Lung (tissue), 16 donors: ENCODE results near the gene PAK2. TPM values are rescaled to one million over a fixed set of nuclear protein-coding genes. Genes with fewer than 3 reads are reported as not detected.

Source experiments
- ATAC-seq: fragments of 200-7000 bp; cut with Tn5 transposase; one replicate; pipeline ENCODE4 v1.9.1; 2020; ENCODE audit warnings: moderate number of reproducible peaks; ENCODE audit not compliant: insufficient read depth, low FRiP score
- DNase-seq, 3 donors: peaks; one replicate each; pipeline ENCODE4 v3.0.0-alpha.2; 2013 to 2017
- H3K27ac ChIP-seq, 2 donors: one replicate each; pipeline ENCODE4 v1.5.1; 2013; ENCODE audit warnings: mild to moderate bottlenecking in 2 of 2, moderate library complexity in 2 of 2, control low read depth in 1 of 2, inconsistent platforms in 1 of 2, low read depth in 1 of 2, low read length in 1 of 2
- H3K27me3 ChIP-seq, 3 donors: one replicate each; pipeline ENCODE4 v1.5.1; 2013; ENCODE audit warnings: low read length in 2 of 3; ENCODE audit not compliant: control insufficient read depth in 3 of 3, insufficient read depth in 3 of 3
- H3K36me3 ChIP-seq, 4 donors: one replicate each; pipeline ENCODE4 v1.5.1; 2013; ENCODE audit warnings: low read length in 4 of 4, mild to moderate bottlenecking in 1 of 4, moderate library complexity in 1 of 4; ENCODE audit not compliant: control insufficient read depth in 4 of 4, insufficient read depth in 4 of 4
- H3K4me1 ChIP-seq, 5 donors: one replicate each; pipeline ENCODE4 v1.5.1; 2013; ENCODE audit warnings: low read length in 5 of 5, mild to moderate bottlenecking in 2 of 5, moderate library complexity in 1 of 5; ENCODE audit not compliant: control insufficient read depth in 5 of 5, insufficient read depth in 5 of 5
- H3K4me3 ChIP-seq: one replicate; pipeline ENCODE4 v1.5.1; 2013; ENCODE audit warnings: mild to moderate bottlenecking, control low read depth, moderate library complexity
- H3K9ac ChIP-seq, 2 donors: one replicate each; pipeline ENCODE4 v1.5.1; 2013; ENCODE audit warnings: low read length in 2 of 2, control low read depth in 1 of 2; ENCODE audit not compliant: insufficient read depth in 1 of 2
- H3K9me3 ChIP-seq, 4 donors: one replicate each; pipeline ENCODE4 v1.5.1; 2013; ENCODE audit warnings: low read length in 3 of 4, mild to moderate bottlenecking in 1 of 4, moderate library complexity in 1 of 4; ENCODE audit not compliant: control insufficient read depth in 4 of 4, insufficient read depth in 3 of 4
- CTCF ChIP-seq: IDR thresholded peaks from 2 replicates; pipeline ENCODE4 v1.5.1; 2012; ENCODE audit warnings: mild to moderate bottlenecking; ENCODE audit errors: control extremely low read depth, extremely low read depth
- WGBS, 2 donors: extraction: QIAGEN DNeasy Blood & Tissue Kit; methylation state at CpG; one replicate each; pipeline ENCODE4 v1.1.7; 2013; 5-methylcytosine and 5-hydroxymethylcytosine counted together
- long read RNA-seq, 5 donors: transcript quantifications; one replicate each; lab custom pipeline, GENCODE V29; 2026
- polyA plus RNA-seq, 2 donors: library from polyadenylated mRNA; stranded (reverse); fragments of 200-250 nt; gene quantifications; one replicate each; pipeline ENCODE4 v1.2.1, GENCODE V29; 2013
- total RNA-seq, 2 donors: library from RNA; depleted of rRNA in 1 of 2; stranded (reverse); fragments of >200 nt in 1 of 2; gene quantifications; one replicate each; pipeline ENCODE4 v1.2.1, GENCODE V29; 2014 to 2021
- donor health status: control.
- donor health status: control.
- donor health status: Bipolar disorder and iron deficiency.
- donor health status: healthy.
- donor health status: DM: yes; HTN: yes; CAD: no.

PAK2 gene
- 10 to 100 TPM; 69.6 to 81.4 TPM for total RNA-seq
- 10 to 100 TPM; 23.7 to 40.6 TPM for polyA plus RNA-seq
- long read RNA-seq, donor 1, full-length matches to known transcripts: 8 of 8 reads
- long read RNA-seq, donor 1, partial matches to known transcripts: 0 of 8 reads
- long read RNA-seq, donor 1, other reads (novel, unspliced or antisense): 0 of 8 reads
- long read RNA-seq, donor 2: 0 reads
- long read RNA-seq, donor 3, full-length matches to known transcripts: 7 of 22 reads
- long read RNA-seq, donor 3, partial matches to known transcripts: 15 of 22 reads
- long read RNA-seq, donor 3, other reads (novel, unspliced or antisense): 0 of 22 reads
- long read RNA-seq, donor 4, partial matches to known transcripts: 6 of 6 reads
- long read RNA-seq, donor 4, other reads (novel, unspliced or antisense): 0 of 6 reads
- long read RNA-seq, donor 5, full-length matches to known transcripts: 9 of 16 reads
- long read RNA-seq, donor 5, partial matches to known transcripts: 7 of 16 reads
- long read RNA-seq, donor 5, other reads (novel, unspliced or antisense): 0 of 16 reads

GRCh38 chr3:196739671-196740480 is at the start of gene PAK2:
Gene PAK2 (plus strand): TSS chr3:196739857. CDS start chr3:196782647, 42,790 bp downstream.
- H3K36me3 ChIP-seq: peaks cover 0 to 3% (median under 1%) of the 10 kb centered on the region in 4 donors
- ATAC-seq (peak; percentile 97), DNase-seq (peak; percentile 90 to 93 (median 90))
- H3K27ac ChIP-seq: peak within 1 kb of the TSS; percentile 99
- WGBS, 2 donors: 0 to 1% methylated on average over 47 to 86 of the region's 86 CpGs
- H3K9me3 ChIP-seq: no peaks in the 10 kb centered on the region
- H3K4me1 ChIP-seq: peaks cover 0 to 15% (median 9%) of the 10 kb centered on the region in 5 donors
- H3K4me3 ChIP-seq: peak within 1 kb of the TSS; percentile 58
- peak within 1 kb of the TSS; percentile 90 to 96 for H3K9ac ChIP-seq
- H3K27me3 ChIP-seq: no peaks in the 10 kb centered on the region
- no peak for TF ChIP-seq CTCF

GRCh38 chr3:196689941-196690660 is 49.6 kb upstream of the PAK2 start:
- Histone ChIP-seq H3K9ac (no peak overlapping the region), H3K4me3 (no peak overlapping the region), H3K4me1 (peaks cover 0 to 4% (median 0%) of the 10 kb centered on the region in 5 donors), H3K9me3 (no peaks in the 10 kb centered on the region), H3K27me3 (no peaks in the 10 kb centered on the region), H3K36me3 (no peaks in the 10 kb centered on the region), H3K27ac (no peak overlapping the region)
- ATAC-seq (no peak), DNase-seq (no peak)
- TF ChIP-seq CTCF: no peak
- 64 to 82% methylated on average over 17 of the region's 17 CpGs for WGBS, 2 donors

DNA sequence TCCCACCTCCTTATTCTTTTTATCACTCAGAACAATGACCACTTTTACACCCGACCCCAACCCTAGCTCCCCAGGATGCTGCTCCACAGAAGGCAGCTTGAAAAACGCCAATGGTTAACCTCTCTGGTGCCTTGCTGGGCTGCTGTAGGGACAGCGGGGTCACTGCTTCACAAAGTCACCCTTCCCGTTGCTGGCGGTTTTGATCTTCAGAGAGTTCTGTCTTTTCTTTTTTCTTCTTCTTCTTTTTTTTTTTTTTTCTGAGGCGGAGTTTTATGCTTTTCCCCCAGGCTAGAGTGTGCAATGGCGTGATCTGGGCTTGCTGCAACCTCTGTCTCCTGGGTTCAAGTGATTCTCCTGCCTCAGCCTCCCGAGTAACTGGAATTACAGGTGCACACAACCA is 48.3 kb upstream of the PAK2 start:
- no peak for ATAC-seq
- 44 to 60% methylated on average over 8 of the region's 8 CpGs for WGBS, 2 donors

More for the DNA sequence above, 48.3 kb upstream of the PAK2 start:
- Histone ChIP-seq H3K4me3 (no peak overlapping the region), H3K4me1 (peaks cover 0 to 4% (median 0%) of the 10 kb centered on the region in 5 donors), H3K27ac (no peak overlapping the region), H3K9me3 (no peaks in the 10 kb centered on the region), H3K27me3 (no peaks in the 10 kb centered on the region), H3K9ac (no peak overlapping the region), H3K36me3 (no peaks in the 10 kb centered on the region)
- no peak for DNase-seq
- TF ChIP-seq CTCF: no peak
